GM12892 (cell line): ENCODE data around the gene TAS1R2.

Experiments used
- POLR2A ChIP-seq: IDR thresholded peaks from 2 replicates; pipeline ENCODE4 v1.6.1; 2011; ENCODE audit warnings: low read depth, low read length, control low read depth
- POLR2AphosphoS5 ChIP-seq: IDR thresholded peaks from 2 replicates; pipeline ENCODE4 v1.6.1; 2011; ENCODE audit warnings: low read depth, low read length, control low read depth

GRCh38 chr1:18901147-18901951, 41.9 kb upstream of the TAS1R2 start:
- TF ChIP-seq POLR2A (no peak), POLR2AphosphoS5 (no peak)
